GM18505 (cell line): ENCODE measurements around the gene POU2F3.

ENCODE experiments used
- ATAC-seq: cut with Tn5 transposase; IDR thresholded peaks from one replicate; pipeline ENCODE4 v1.9.1; 2021; ENCODE audit not compliant: unreplicated experiment
- POLR2A ChIP-seq: IDR thresholded peaks from 4 replicates; pipeline ENCODE4 v1.6.1; 2011; ENCODE audit warnings: borderline replicate concordance; ENCODE audit not compliant: insufficient read depth, insufficient read length; ENCODE audit errors: extremely low read depth

POU2F3 gene

GRCh38 chr11:120279502-120279901, 39.6 kb downstream of the POU2F3 start:
- ATAC-seq, result no peak
- TF ChIP-seq POLR2A, result no peak

DNA sequence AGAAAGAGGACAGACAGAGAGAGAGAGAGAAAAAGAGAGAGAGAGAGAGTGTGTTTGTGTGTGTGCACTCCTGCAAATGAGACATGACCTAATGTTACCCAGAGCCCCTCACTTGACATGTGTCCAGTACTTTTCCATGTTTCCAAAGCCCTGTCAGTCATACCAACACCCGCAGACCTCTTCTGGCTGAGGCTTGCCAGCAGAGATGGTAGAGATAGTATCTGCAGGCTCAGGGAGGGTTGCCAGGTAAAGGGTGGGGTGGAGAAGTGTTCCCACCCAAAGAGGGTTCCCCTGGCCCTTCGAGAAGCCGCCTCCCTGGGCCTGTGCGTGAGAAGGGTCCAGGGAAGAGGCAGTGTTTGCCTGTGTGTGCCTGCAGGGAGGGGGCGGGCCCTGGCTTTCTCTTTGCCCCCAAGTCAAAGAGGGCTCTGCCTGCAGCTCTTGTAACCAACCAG, 40.7 kb downstream of the POU2F3 start:
- no peak for ATAC-seq

GRCh38 chr11:120281143-120281795, 41.3 kb downstream of the POU2F3 start:
- no peak for TF ChIP-seq POLR2A
- no peak for ATAC-seq

More for the DNA sequence above, 40.7 kb downstream of the POU2F3 start:
- no peak for TF ChIP-seq POLR2A

GRCh38 chr11:120283124-120283523, 43.2 kb downstream of the POU2F3 start:
- TF ChIP-seq POLR2A, result no peak
- no peak for ATAC-seq

GRCh38 chr11:120284272-120284671, 44.3 kb downstream of the POU2F3 start:
- TF ChIP-seq POLR2A, result no peak
- ATAC-seq, result no peak

- no peak for ATAC-seq
- no peak for TF ChIP-seq POLR2A
Observed at GRCh38 chr11:120285256-120285655, 45.3 kb downstream of the POU2F3 start.

- no peak for TF ChIP-seq POLR2A
- ATAC-seq, result no peak
Observed at GRCh38 chr11:120288021-120288420, 48.1 kb downstream of the POU2F3 start.

DNA sequence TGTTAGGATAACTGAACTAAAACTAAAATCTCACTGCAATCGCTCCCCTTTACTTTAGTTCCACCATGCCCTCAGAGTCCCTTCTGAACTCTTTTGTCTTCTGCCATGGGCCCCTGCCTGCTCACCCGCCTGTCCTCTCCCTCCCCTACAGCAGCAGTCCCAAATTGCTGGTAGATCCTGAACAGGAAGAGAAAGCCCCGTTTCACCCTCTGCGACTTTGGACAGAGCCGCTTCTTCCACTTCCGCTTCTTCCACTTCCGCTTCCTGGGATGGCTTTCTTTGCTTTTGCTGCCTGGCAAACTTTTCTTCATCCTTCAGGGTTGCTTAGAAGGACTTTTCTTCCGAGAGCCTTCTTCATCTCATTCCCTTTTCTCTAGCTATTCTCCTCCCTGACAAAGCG, 49.5 kb downstream of the POU2F3 start:
- no peak for ATAC-seq
- TF ChIP-seq POLR2A, result no peak

DNA sequence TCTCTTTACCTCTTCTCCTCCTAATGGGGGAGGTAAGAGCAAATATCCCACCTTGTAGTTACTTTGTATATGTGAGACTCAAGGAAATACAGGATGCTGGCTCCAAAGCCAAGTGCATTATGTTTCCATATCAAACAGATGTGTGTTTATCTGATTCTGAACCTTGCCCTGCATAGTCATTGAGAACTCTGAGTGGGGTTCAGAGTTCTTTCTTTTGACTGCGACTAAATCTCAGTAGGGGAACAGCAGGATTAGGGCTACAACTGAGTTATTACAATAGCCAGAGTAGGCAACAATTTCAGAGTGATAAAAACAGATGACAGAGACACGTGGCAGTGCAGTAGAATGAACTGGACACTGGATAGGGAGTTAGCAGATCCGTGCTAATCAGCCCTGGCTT, 51.0 kb downstream of the POU2F3 start:
- no peak for TF ChIP-seq POLR2A
- ATAC-seq, result no peak

GRCh38 chr11:120293038-120293800, 53.3 kb downstream of the POU2F3 start:
- no peak for ATAC-seq
- no peak for TF ChIP-seq POLR2A

DNA sequence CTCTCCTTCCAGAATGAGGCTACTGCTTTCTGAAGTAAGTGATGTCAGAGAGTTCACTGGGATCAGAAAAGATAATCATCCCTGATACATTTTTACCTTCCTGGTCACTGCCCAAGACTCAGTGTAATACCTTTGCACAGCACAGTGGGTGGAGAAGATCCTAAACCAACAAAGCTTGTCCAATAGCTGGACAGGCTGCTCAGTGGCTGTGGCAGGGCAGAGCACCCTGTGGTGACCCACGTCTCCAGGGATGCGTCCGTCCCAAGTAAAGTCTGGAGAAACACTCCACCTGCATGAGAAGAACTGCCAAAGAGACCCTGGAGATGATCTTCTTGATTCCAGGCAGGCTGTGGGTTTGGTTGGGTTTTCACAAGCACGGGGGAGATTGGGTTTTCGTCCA, 54.2 kb downstream of the POU2F3 start:
- no peak for TF ChIP-seq POLR2A
- no peak for ATAC-seq

DNA sequence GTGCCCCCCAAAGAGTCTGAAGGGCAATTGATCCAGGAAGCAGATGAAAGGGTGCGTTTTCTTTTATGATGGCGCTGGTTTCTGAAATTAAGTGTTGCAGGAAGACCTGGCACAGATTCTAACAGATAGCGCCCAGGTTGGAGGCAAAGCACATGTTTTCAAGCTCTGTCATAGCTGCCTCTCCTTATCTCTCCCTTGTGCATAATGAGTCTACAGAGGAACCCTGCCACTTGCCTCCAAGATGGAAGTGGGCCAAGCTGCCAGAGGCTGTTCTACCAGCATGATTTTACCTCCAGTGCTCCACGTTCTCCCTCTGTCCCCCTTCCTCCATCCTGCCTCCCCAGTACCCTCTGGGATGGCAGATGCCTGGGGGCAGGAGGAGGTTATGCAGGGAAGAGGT, 55.2 kb downstream of the POU2F3 start:
- no peak for TF ChIP-seq POLR2A
- no peak for ATAC-seq

GRCh38 chr11:120296554-120296953, 56.6 kb downstream of the POU2F3 start:
- no peak for TF ChIP-seq POLR2A
- ATAC-seq, result no peak

DNA sequence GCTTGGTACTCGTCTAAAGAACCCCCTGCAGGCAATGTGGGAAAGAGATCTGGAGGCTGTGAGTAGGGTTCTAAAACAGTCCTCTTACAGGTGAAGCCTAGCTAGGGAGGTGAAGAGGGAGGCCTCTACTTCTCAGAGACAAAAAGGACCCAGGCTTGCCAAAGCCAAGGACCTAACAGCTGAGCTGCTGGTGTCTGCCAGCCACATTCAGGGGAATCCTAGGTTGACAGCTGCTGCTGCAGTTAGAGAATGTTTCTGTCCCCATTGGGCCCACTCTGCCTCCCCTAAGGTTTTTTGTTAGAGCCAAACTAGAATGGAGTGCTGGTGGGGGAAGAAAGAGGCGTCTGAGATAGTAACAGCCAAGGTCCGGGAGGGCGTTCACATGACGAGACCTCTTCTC, 58.5 kb downstream of the POU2F3 start:
- TF ChIP-seq POLR2A, result no peak
- no peak for ATAC-seq
